Stimulated activated CD4-positive, alpha-beta T cell treated with anti-CD3 and anti-CD28 coated beads, Interleukin-1b, Interleukin-23, amount 100 ng/mL, for 24 hours (primary cell): ENCODE results near the gene RANBP10.
"Not testable (repeated sequence)": the region's sequence is repeated elsewhere in the genome, so short reads cannot be mapped to it uniquely, and the experiment has no call there.

Experiments used
- DNase-seq, 4 experiments: peaks; one replicate each; pipeline ENCODE4 v3.0.0-alpha.2; 2020; ENCODE audit warnings: low read depth in 4 of 4, low spot score in 1 of 4

The RANBP10 gene

GRCh38 chr16:67780847-67781564, 25.4 kb downstream of the RANBP10 start:
- DNase-seq, result no peak

GRCh38 chr16:67779256-67780014, 26.9 kb downstream of the RANBP10 start:
- no peak for DNase-seq

- no peak for DNase-seq
Observed at GRCh38 chr16:67775273-67775672, 31.1 kb downstream of the RANBP10 start.

GRCh38 chr16:67774457-67774853, 31.9 kb downstream of the RANBP10 start:
- no peak for DNase-seq

GRCh38 chr16:67773569-67774456, 32.5 kb downstream of the RANBP10 start:
- DNase-seq, result no peak

GRCh38 chr16:67773099-67773498, 33.3 kb downstream of the RANBP10 start:
- DNase-seq, result no peak

- DNase-seq, result no peak
Observed at GRCh38 chr16:67770346-67770991, 35.9 kb downstream of the RANBP10 start.

- no peak for DNase-seq
Observed at GRCh38 chr16:67767953-67768352, 38.4 kb downstream of the RANBP10 start.

GRCh38 chr16:67766291-67766690, 40.1 kb downstream of the RANBP10 start:
- DNase-seq, result no peak

GRCh38 chr16:67764158-67764667, 42.1 kb downstream of the RANBP10 start:
- no peak for DNase-seq

GRCh38 chr16:67763066-67763465, 43.3 kb downstream of the RANBP10 start:
- DNase-seq, result no peak

GRCh38 chr16:67762385-67762784, 44.0 kb downstream of the RANBP10 start:
- DNase-seq, result no peak

GRCh38 chr16:67761924-67762323, 44.4 kb downstream of the RANBP10 start:
- no peak for DNase-seq

GRCh38 chr16:67760956-67761230, 45.5 kb downstream of the RANBP10 start:
- DNase-seq, result no peak

- DNase-seq, result no peak
Observed at GRCh38 chr16:67760206-67760955, 46.0 kb downstream of the RANBP10 start.

GRCh38 chr16:67758966-67759365, 47.4 kb downstream of the RANBP10 start:
- DNase-seq, result no peak

GRCh38 chr16:67758006-67758405, 48.4 kb downstream of the RANBP10 start:
- no peak for DNase-seq

GRCh38 chr16:67752641-67753040, 53.7 kb downstream of the RANBP10 start:
- DNase-seq, result no peak

- not testable (repeated sequence) for DNase-seq
Observed at GRCh38 chr16:67751331-67751730, 55.0 kb downstream of the RANBP10 start.

- DNase-seq, result no peak
Observed at GRCh38 chr16:67750466-67750865, 55.9 kb downstream of the RANBP10 start.
